ENCODE results near the gene PGRMC1.
"Not testable (repeated sequence)": the region's sequence is repeated elsewhere in the genome, so short reads cannot be mapped to it uniquely, and the experiment has no call there.

PGRMC1 gene

GRCh38 chrX:119231936-119232445 lies 4.1 kb upstream of the PGRMC1 start:
- DNase-seq (ENCODE audit: low read depth in 2 of 2, low spot score in 1 of 2) = no peak

GRCh38 chrX:119235051-119235511 lies 1.0 kb upstream of the PGRMC1 start:
- no peak for DNase-seq (ENCODE audit: low read depth in 2 of 2, low spot score in 1 of 2)

- no peak for DNase-seq (ENCODE audit: low read depth in 2 of 2, low spot score in 1 of 2)
Measured at GRCh38 chrX:119236623-119237561, 807 bp downstream of the PGRMC1 start.

- DNase-seq (ENCODE audit: low read depth in 2 of 2, low spot score in 1 of 2) = no peak
Measured at GRCh38 chrX:119237562-119237942, 1.5 kb downstream of the PGRMC1 start.

GRCh38 chrX:119238557-119238956 lies 2.5 kb downstream of the PGRMC1 start:
- no peak for DNase-seq (ENCODE audit: low read depth in 2 of 2, low spot score in 1 of 2)

GRCh38 chrX:119240356-119240755 lies 4.3 kb downstream of the PGRMC1 start:
- DNase-seq (ENCODE audit: low read depth in 2 of 2, low spot score in 1 of 2) = no peak

GRCh38 chrX:119247702-119248101 lies 11.6 kb downstream of the PGRMC1 start:
- no peak for DNase-seq (ENCODE audit: low read depth in 2 of 2, low spot score in 1 of 2)

GRCh38 chrX:119249891-119250290 lies 13.8 kb downstream of the PGRMC1 start:
- no peak for DNase-seq (ENCODE audit: low read depth in 2 of 2, low spot score in 1 of 2)

GRCh38 chrX:119251386-119251785 lies 15.3 kb downstream of the PGRMC1 start:
- no peak for DNase-seq (ENCODE audit: low read depth in 2 of 2, low spot score in 1 of 2)

- no peak for DNase-seq (ENCODE audit: low read depth in 2 of 2, low spot score in 1 of 2)
Measured at GRCh38 chrX:119252716-119253115, 16.6 kb downstream of the PGRMC1 start.

- no peak for DNase-seq (ENCODE audit: low read depth in 2 of 2, low spot score in 1 of 2)
Measured at GRCh38 chrX:119266364-119266995, 30.4 kb downstream of the PGRMC1 start.

GRCh38 chrX:119267115-119267514 lies 31.0 kb downstream of the PGRMC1 start:
- DNase-seq (ENCODE audit: low read depth in 2 of 2, low spot score in 1 of 2) = not testable (repeated sequence)

- DNase-seq (ENCODE audit: low read depth in 2 of 2, low spot score in 1 of 2) = no peak
Measured at GRCh38 chrX:119272882-119273419, 36.9 kb downstream of the PGRMC1 start.

GRCh38 chrX:119273420-119274192 lies 37.5 kb downstream of the PGRMC1 start:
- DNase-seq (ENCODE audit: low read depth in 2 of 2, low spot score in 1 of 2) = peak in 1 of 2 donors; percentile 8

GRCh38 chrX:119282347-119282746 lies 46.3 kb downstream of the PGRMC1 start:
- not testable (repeated sequence) for DNase-seq (ENCODE audit: low read depth in 2 of 2, low spot score in 1 of 2)

- no peak for DNase-seq (ENCODE audit: low read depth in 2 of 2, low spot score in 1 of 2)
Measured at GRCh38 chrX:119288890-119289393, 52.9 kb downstream of the PGRMC1 start.

GRCh38 chrX:119290476-119290875 lies 54.4 kb downstream of the PGRMC1 start:
- DNase-seq (ENCODE audit: low read depth in 2 of 2, low spot score in 1 of 2) = no peak

GRCh38 chrX:119291246-119291645 lies 55.2 kb downstream of the PGRMC1 start:
- DNase-seq (ENCODE audit: low read depth in 2 of 2, low spot score in 1 of 2) = not testable (repeated sequence)

GRCh38 chrX:119292445-119292844 lies 56.4 kb downstream of the PGRMC1 start:
- DNase-seq (ENCODE audit: low read depth in 2 of 2, low spot score in 1 of 2) = no peak

Measured in stimulated activated CD8-positive, alpha-beta memory T cell treated with anti-CD3 and anti-CD28 coated beads, Interleukin-4, amount 100 ng/mL, for 4 hours (primary cell).